DOHH2 (cell line): Measurements from ENCODE around the gene TGM4.

Experiments
- H3F3A ChIP-seq: fragments of 200-600 bp; sonication (generic), shearing (Covaris generic); 2 replicates; pipeline ENCODE4 v1.6.0; 2016; ENCODE audit warnings: antibody characterized with exemption, mild to moderate bottlenecking; ENCODE audit not compliant: control insufficient read depth, insufficient read depth
- H3K27ac ChIP-seq: fragments of 200-600 bp; sonication (generic); 2 replicates; pipeline ENCODE4 v1.5.1; 2014; ENCODE audit warnings: low read depth, mild to moderate bottlenecking, low read length, moderate library complexity
- H3K27me3 ChIP-seq: fragments of 200-600 bp; sonication (generic); 2 replicates; pipeline ENCODE4 v1.6.1; 2014; ENCODE audit warnings: mild to moderate bottlenecking, low read length, mixed read lengths; ENCODE audit not compliant: control insufficient read depth
- H3K36me3 ChIP-seq: fragments of 200-600 bp; sonication (generic); 2 replicates; pipeline ENCODE4 v1.6.1; 2014; ENCODE audit warnings: mild to moderate bottlenecking, low read length, moderate library complexity, mixed read lengths; ENCODE audit not compliant: control insufficient read depth
- H3K4me1 ChIP-seq: fragments of 200-600 bp; sonication (generic); 2 replicates; pipeline ENCODE4 v1.6.1; 2014; ENCODE audit warnings: mild to moderate bottlenecking, low read length, mixed read lengths; ENCODE audit not compliant: control insufficient read depth
- H3K4me2 ChIP-seq: fragments of 200-600 bp; sonication (generic); 2 replicates; pipeline ENCODE4 v1.6.0; 2014; ENCODE audit warnings: mild to moderate bottlenecking, low read length, moderate library complexity
- H3K4me3 ChIP-seq: fragments of 200-600 bp; sonication (generic); 2 replicates; pipeline ENCODE4 v1.5.1; 2014; ENCODE audit warnings: mild to moderate bottlenecking, low read length, mixed read lengths
- H3K79me2 ChIP-seq: fragments of 200-600 bp; sonication (generic); 2 replicates; pipeline ENCODE4 v1.6.1; 2014; ENCODE audit warnings: mild to moderate bottlenecking, low read length, mixed read lengths; ENCODE audit not compliant: control insufficient read depth
- H3K9me2 ChIP-seq: fragments of 200-600 bp; sonication (generic); replicated peaks from 2 replicates; pipeline ENCODE4 v1.6.1; 2014; ENCODE audit warnings: mild to moderate bottlenecking, low read length, mixed read lengths; ENCODE audit not compliant: control insufficient read depth
- H3K9me3 ChIP-seq: fragments of 200-600 bp; sonication (generic); 2 replicates; pipeline ENCODE4 v1.6.1; 2014; ENCODE audit warnings: antibody characterized with exemption, low read length, mixed read lengths; ENCODE audit not compliant: control insufficient read depth, insufficient read depth
- H4K20me1 ChIP-seq: fragments of 200-600 bp; sonication (generic); 2 replicates; pipeline ENCODE4 v1.6.0; 2014; ENCODE audit warnings: low read depth, mild to moderate bottlenecking, antibody characterized with exemption, low read length, moderate library complexity; ENCODE audit not compliant: control insufficient read depth, insufficient read depth
- CTCF ChIP-seq: fragments of 200-600 bp; sonication (generic); IDR thresholded peaks from one replicate; pipeline ENCODE4 v1.5.1; 2014; ENCODE audit warnings: antibody characterized with exemption, mild to moderate bottlenecking, low read depth, low read length; ENCODE audit not compliant: poor library complexity, severe bottlenecking
- EZH2phosphoT487 ChIP-seq: fragments of 200-600 bp; sonication (generic); IDR thresholded peaks from 2 replicates; pipeline ENCODE4 v1.6.1; 2017; ENCODE audit warnings: borderline replicate concordance, mild to moderate bottlenecking, antibody characterized with exemption, low read length, moderate library complexity, mixed read lengths

TGM4 gene

GRCh38 chr3:44899683-44900367 is 25.4 kb downstream of the TGM4 start:
- H3K27ac ChIP-seq, result no peak overlapping the region
- H3K27me3 ChIP-seq, result no peaks in the 10 kb centered on the region
- no peaks in the 10 kb centered on the region for H3K9me3 ChIP-seq
- peaks cover 4% of the 10 kb centered on the region; the same call in 1 of the 2 replicates for H3K4me1 ChIP-seq
- H3K79me2 ChIP-seq, result no peaks in the 10 kb centered on the region
- H3K36me3 ChIP-seq, result no peaks in the 10 kb centered on the region
- H4K20me1 ChIP-seq, result no peaks in the 10 kb centered on the region
- no peaks in the 10 kb centered on the region for H3K9me2 ChIP-seq
- no peak overlapping the region for H3K4me2 ChIP-seq
- TF ChIP-seq CTCF, result no peak
- TF ChIP-seq EZH2phosphoT487, result no peak
- no peaks in the 10 kb centered on the region for H3F3A ChIP-seq
- no peak overlapping the region for H3K4me3 ChIP-seq

GRCh38 chr3:44902628-44903027 is 28.2 kb downstream of the TGM4 start:
- Histone ChIP-seq H3F3A (no peaks in the 10 kb centered on the region), H3K9me3 (no peaks in the 10 kb centered on the region), H4K20me1 (no peaks in the 10 kb centered on the region), H3K4me1 (no peaks in the 10 kb centered on the region), H3K79me2 (no peaks in the 10 kb centered on the region), H3K4me2 (no peak overlapping the region), H3K27ac (no peak overlapping the region), H3K4me3 (no peak overlapping the region), H3K9me2 (no peaks in the 10 kb centered on the region), H3K27me3 (0 out of 2 replicates have a peak, but pooled peaks cover 5% of the 10 kb centered on the region), H3K36me3 (no peaks in the 10 kb centered on the region)
- TF ChIP-seq CTCF, result no peak
- no peak for TF ChIP-seq EZH2phosphoT487

GRCh38 chr3:44903314-44903713 is 28.9 kb downstream of the TGM4 start:
- Histone ChIP-seq H3K4me1 (no peaks in the 10 kb centered on the region), H3K9me2 (no peaks in the 10 kb centered on the region), H3K27ac (no peak overlapping the region), H3K36me3 (no peaks in the 10 kb centered on the region), H4K20me1 (no peaks in the 10 kb centered on the region), H3K4me3 (no peak overlapping the region), H3K79me2 (no peaks in the 10 kb centered on the region), H3F3A (no peaks in the 10 kb centered on the region), H3K9me3 (no peaks in the 10 kb centered on the region), H3K4me2 (no peak overlapping the region), H3K27me3 (0 out of 2 replicates have a peak, but pooled peaks cover 5% of the 10 kb centered on the region)
- TF ChIP-seq CTCF, result no peak
- TF ChIP-seq EZH2phosphoT487, result no peak
